ENCODE results near the gene YAF2.
A peak's percentile ranks its signal among the peaks of the same experiment; 100 is the strongest.
"Not testable (repeated sequence)": the region's sequence is repeated elsewhere in the genome, so short reads cannot be mapped to it uniquely, and the experiment has no call there.

Gene YAF2

DNA sequence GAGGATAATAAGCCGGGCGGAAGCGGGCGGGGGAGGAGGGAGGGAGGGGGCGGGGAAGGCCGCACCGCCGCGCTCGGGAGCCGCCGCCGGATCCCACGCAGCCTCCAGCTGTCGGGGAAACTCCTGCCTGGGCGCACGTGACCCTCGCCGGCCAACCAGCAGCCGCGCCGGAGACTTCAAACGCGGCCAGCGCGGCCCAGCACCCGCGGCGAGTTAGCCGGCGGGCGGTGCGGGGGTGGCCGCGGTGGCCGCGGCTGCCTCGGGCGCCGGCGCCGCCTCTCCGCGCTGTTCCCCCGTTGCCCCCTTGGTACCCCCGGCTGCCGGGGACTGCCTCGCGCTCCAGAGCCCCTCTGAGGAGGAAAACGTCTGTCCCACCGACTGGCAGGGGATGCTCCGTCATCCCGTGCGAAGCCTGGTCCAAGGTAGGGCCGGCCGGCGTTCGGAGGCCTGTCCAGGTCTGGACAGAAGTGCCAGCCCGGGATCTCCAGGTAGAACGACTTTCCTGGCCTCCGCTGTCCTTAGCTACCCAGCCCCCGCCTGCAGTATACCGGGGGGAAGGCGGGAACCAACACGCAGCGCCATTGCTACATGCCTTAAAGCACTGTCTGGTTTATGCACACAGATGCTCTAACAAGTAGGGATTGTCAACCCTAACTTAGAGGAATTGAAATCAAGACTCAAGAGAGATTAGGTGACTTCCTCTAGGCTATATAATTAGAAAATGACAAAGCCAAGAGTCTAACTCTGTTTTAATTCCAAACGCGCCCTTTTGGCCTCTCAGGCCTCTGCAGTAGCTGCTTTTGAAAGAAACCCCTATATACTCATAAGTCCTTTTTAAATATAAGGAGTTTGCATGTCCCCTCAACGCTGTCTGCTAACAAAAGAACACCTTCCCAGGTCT, at the start of gene YAF2:
YAF2 (minus strand) TSS at position 9 of the 901 bp plus-strand sequence. CDS start 68 bp downstream, outside the sequence.
- DNase-seq: peak; percentile 64

GRCh38 chr12:42286741-42287140, 48.7 kb upstream of the YAF2 start:
- DNase-seq: no peak

DNA sequence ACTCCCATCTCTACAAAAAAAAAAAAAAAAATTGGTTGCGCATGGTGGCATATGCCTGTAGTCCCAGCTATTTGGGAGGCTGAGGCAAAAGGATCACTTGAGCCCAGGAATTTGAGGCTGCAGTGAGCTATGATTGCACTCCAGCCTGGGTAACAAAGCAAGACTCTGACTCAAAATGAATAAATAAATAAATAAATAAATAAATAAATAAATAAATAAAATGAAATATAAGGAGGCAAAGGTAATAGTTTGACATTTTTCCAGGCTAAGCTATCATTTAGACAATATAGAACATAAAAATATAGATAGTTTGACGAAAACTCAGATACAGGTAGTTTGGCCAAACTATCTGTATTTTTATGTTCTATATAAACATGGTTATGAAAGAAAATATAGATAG, 47.4 kb upstream of the YAF2 start:
- DNase-seq: no peak

DNA sequence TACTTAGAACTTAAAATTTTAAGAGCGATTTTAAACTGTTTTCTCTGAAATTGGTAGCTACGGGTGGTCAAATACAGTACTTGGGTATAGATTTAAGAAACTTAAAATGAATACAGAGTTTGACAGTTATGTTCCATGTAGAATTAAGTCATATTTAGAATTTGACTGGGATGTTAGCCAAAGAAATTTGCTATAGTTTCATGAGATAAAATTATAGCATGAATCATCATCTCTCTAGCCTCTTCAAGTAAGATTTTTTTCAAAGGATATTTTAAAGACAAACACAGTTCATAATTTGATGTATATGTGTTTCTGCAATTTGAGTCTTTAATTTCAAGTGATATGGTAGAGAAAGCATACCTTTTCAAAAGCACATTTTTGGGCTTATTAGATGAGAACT, 46.8 kb upstream of the YAF2 start:
- DNase-seq: no peak

DNA sequence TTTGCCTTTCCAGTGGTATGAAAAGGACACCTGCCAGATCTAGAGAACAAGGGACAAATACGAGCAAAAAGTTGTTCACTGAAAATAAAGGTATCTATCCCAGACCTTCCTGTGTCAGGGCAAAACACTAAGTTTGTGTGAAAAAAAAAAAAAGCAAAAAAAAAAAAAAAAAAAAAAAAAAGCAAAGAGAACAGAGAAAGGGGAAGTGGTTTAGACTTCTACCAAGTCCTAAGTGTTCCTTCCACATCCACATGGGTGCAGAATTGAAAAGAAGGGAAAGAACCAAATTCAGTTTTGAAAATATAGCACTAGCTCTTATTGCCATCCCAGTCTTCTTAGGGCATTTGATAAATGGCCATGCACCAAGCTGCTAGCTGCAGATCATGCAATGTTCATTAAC, 46.1 kb upstream of the YAF2 start:
- no peak for DNase-seq

GRCh38 chr12:42283739-42284138, 45.7 kb upstream of the YAF2 start:
- no peak for DNase-seq

GRCh38 chr12:42282294-42282693, 44.2 kb upstream of the YAF2 start:
- DNase-seq: no peak

DNA sequence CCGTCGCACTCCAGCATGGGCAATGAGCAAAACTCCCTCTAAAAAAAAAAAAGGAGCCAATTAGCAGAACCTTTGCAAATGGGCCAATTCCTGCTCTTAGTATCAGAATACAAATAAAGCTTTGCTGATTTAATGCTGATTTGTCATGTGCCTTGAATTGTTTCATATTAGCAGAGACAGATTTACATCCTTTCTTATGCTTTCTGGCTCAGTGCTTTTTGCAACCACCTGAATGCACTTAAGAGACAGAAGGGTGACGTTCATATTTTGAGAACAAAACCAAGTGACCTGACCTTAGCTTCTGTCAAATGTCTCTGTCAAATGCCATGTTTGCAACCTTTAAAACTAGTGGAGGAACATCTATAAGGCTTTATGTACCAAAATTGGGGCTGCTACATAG, 43.8 kb upstream of the YAF2 start:
- DNase-seq: no peak

DNA sequence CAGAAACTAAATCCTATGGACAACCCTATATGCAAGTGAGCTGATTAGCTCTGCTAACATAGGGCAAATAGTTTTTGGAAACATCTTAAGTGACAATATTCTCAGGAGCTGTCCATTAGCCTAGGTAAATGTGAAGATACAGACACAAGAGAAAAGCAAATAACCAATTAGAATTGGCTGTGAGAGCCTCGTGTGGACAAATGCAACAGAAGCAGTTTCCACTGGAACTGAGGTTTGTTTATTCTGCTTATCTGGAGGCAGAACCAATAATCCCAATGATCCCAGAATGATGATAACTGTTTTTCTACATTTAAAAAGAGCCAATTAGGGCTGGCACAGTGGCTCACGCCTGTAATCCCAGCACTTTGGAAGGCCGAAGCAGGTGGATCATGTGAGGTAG, 43.2 kb upstream of the YAF2 start:
- no peak for DNase-seq

DNA sequence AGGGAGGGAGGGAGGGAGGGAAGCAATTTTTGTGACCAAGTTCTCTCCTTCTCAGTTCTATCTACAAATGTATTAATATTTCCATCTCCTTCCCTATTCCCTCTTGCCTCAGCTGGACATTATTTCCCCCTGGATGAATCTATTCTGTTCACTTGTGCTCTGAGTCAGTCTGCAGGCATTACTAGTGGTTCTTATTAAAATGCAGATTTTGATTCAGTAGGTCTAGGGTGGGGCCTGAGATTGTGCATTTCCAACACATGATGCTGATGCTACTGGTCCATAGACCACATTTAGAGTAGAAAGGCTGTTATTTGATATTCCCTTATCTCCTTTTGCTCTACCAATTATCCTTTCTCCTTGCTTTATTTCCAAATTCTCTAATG, 40.1 kb upstream of the YAF2 start:
- no peak for DNase-seq

DNA sequence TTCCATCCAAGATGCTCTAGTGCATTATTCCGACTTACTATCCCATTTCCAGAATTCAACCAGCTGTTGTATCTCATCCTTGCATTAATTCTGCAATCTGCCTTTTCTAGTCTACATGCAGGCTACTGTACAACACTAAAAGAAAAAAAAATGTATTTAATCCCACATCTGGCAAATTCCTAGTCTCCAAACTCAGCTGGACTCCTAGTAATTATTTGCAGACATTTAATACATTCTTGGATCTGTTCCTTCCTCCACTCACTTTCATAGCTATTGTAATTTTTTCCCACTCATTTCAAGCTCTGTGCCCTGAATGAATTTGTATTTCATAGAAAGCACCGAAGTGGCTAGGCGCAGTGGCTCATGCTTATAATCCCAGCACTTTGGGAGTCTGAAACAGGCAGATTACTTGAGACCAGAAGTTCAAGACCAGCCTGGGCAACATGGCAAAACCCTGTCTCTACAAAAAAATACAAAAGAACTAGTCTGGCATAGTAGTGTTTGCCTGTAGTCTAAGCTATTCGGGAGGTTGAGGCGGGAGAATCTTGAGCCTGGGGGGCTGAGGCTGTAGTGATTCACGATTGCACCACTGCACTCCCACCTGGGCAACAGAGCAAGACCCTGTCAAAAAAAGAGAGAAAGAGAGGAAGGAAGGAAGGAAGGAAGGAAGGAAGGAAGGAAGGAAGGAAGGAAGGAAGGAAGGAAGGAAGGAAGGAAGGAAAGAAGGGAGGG, 39.5 kb upstream of the YAF2 start:
- DNase-seq: no peak

DNA sequence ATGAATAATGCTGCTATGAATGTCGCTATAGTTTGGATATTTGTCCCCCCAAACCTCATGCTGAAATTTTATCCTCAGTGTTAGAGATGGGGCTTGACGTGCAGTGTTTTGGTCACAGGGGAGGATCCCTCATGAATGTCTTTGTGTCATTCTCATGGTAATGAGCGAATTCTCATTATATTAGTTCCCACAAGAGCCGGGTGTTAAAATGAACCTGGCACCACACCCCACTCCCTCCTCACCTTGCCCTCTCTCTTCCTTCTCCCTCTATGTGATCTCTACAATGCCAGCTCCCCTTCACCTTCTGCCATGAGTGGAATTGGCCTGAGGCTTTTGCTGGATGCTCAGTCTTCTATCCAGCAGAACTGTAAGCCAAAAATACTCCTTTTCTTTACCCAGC, 37.5 kb upstream of the YAF2 start:
- no peak for DNase-seq

DNA sequence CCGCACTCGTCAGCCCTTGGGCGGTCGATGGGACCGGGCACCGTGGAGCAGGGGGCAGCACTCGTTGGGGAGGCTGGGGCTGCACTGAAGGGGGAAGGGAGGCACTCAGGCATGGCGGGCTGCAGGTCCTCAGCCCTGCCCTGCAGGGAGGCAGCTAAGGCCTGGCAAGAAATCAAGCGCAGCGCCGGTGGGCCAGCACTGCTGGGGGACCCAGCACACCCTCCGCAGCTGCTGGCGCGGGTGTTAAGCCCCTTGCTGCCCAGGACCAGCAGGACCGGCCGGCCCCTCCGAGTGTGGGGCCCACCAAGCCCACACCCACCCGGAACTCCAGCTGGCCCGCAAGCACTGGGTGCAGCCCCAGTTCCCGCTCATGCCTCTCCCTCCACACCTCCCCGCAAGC, 35.7 kb upstream of the YAF2 start:
- no peak for DNase-seq

DNA sequence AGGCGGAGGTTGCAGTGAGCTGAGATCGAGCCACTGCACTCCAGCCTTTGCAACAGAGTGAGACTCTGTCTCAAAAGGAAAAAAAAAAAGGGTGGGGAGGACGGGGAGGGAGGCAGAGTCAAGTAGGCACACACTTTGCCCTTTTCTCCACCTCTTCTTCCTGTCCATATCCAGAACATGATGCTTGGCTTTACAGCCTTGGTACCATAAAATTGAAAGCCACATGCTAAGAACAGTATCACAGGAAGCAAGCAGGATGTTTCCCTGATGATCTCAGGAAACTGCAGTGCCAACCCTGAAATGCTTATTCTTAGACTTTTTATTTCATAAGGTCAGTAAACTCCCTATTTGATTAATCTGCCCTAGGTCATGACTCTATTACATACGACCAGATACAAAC, 32.5 kb upstream of the YAF2 start:
- no peak for DNase-seq

DNA sequence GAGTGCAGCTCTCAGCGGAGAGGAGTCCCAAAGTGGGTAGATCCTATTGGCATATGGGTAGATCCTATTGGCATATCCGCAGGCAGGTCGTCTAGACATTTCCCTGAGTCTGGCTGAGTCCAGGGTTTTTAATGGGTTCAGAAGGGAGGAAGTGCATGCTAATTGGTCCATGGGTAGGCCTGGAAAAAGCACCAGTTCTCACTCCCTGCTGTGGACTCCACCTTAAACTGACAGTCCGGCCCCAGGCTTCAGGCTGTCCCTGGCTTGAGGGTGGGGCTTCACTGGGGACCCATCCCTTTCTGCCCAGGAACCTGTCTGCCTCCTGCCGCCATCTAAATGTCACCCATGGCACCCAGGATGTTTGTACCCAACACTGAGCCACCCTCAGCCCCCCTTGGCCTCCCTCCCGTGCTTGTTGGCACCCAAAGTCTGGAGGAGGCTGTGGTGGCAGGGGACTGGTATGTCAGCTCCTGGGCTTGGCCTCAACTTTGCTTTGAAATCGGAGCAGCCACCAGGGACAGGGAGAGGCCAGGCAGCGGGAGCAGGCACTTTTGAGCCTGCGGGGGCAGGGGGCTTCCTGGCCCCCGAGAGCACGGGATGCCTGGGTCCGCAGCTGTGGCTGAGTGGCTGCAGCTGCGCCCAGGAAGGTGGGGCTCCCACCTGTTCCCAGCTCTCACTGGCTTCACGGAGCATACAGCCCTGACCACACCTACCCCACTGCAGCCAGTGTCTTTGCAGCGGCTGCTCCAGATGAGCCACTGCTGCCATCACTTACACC, 29.6 kb upstream of the YAF2 start:
- no peak for DNase-seq

DNA sequence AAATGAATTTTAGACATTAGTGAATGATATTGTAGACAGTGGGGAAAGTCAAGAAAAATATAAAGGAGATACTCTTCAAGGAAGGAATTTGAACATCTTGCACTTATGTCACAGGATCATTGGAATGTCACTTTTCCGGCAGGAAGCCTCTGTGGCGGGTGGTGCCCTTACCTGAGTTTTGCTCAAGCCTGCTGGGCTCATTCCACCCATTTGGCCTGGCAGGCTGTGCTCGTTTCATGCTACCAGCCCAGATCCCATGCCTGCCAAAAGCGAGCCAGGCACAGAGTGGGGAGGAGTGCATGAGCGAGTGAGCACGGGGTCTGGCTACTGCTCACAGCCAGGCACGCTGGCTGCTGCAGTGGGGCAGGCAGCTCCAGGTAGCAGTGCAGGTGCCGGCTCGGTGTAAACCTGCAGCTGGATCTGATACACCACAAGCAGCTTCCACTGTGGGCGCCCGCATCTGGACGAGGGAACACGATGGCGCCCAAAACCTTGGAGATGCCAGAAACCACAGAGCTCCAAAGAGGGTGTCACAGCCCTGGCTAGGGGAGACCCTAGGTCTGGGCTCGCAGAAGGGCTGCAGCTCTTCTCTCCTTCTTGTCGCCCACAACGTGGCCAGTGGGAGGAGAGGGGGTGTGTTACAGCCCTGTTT, 28.7 kb upstream of the YAF2 start:
- no peak for DNase-seq

- DNase-seq: no peak
Observed at GRCh38 chr12:42262271-42262670, 24.2 kb upstream of the YAF2 start.

GRCh38 chr12:42261708-42262107, 23.7 kb upstream of the YAF2 start:
- DNase-seq: no peak

DNA sequence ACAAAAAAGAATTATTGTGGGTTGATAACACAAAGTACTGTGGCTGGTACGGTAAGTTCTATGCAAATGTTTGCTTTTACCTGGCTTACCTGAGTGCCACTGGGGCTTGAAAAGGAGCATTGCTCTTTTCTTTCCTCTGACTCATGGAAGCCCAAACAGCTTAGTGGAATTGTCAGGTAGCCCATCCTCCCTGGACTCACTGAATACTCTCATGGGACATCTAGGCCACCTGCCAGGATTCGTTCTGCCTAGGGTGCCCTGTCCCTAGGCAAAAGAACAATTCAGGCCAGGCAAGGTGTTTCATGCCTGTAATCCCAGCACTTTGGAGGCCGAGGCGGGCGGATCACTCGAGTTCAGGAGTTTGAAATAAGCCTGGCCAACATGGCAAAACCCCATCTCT, 22.5 kb upstream of the YAF2 start:
- DNase-seq: no peak

DNA sequence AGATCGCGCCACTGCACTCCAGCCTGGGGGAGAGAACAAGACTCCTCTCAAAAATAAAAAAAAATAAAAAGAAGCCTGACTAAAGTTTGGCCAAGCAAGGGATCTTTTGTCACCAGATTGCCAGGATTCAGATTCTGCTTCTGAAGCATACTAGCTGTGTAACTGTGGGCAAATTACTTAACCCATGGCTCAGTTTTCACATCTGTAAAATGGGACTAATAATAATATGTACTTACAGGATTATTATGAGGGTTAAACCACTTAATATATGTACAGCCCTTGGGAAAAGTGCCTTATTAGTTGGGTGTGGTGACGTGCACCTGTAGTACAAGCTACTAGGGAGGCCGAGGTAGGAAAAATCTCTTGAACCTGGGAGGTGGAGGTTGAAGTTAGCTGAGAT, 21.7 kb upstream of the YAF2 start:
- no peak for DNase-seq

DNA sequence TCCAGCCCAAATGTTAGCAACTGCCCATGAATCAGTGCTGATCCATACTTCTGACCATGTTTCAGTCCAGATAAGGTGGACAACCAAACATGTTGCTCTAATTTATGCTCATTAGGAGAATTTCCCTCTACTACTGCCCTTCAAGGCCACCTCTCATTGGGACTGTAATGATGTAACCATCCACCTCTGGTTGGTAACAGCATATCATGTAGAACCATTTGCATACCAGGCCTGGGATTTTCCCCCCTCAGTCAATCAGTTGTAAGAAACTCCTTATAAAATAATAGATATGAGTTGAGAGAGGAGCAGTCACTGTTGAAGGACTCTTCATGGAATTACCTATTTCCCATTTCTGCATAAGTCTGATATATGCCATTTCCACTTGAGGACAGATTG, 17.8 kb upstream of the YAF2 start:
- DNase-seq: no peak

- no peak for DNase-seq
Observed at GRCh38 chr12:42255221-42255865, 17.3 kb upstream of the YAF2 start.

GRCh38 chr12:42252645-42253044, 14.6 kb upstream of the YAF2 start:
- not testable (repeated sequence) for DNase-seq

Measured in DMS79 treated with DMSO at 0.1 percent for 48 hours (cell line).